NCI-H345 (cell line): Measurements from ENCODE around the gene PIGH.
"Not testable (repeated sequence)": the region's sequence is repeated elsewhere in the genome, so short reads cannot be mapped to it uniquely, and the experiment has no call there.

Experiments used
- DNase-seq: peaks from one replicate; lab custom pipeline; 2025; lab: John Stamatoyannopoulos, UW

Gene PIGH

GRCh38 chr14:67551123-67551522, 48.9 kb downstream of the PIGH start:
- DNase-seq = no peak

GRCh38 chr14:67549734-67550133, 50.3 kb downstream of the PIGH start:
- DNase-seq = no peak

- no peak for DNase-seq
These were observed 52.8 kb downstream of the PIGH start for GRCh38 chr14:67547224-67547780.

GRCh38 chr14:67544590-67544989, 55.5 kb downstream of the PIGH start:
- no peak for DNase-seq

GRCh38 chr14:67542620-67543019, 57.4 kb downstream of the PIGH start:
- DNase-seq = not testable (repeated sequence)

- no peak for DNase-seq
These were observed 58.4 kb downstream of the PIGH start for GRCh38 chr14:67541448-67542387.
